Activated B cell treated with CpG ODN at 0.5 μM for 24 hours (primary cell): ENCODE results near the gene BNC2. TPM values are rescaled to one million over a fixed set of nuclear protein-coding genes. Genes with fewer than 3 reads are reported as not detected.

ENCODE experiments used
- ATAC-seq: fragments of 200-7000 bp; cut with Tn5 transposase; one replicate; pipeline ENCODE4 v1.10.0; 2021; ENCODE audit warnings: low read depth, mild to moderate bottlenecking, moderate library complexity
- CTCF ChIA-PET: fragments of 350-600 bp; sonication (Branson Sonifier 250); formaldehyde crosslinking; loops from one replicate; lab custom pipeline; 2021; ENCODE audit warnings: antibody characterized with exemption; lab: Charles Lee
- POLR2A ChIA-PET: fragments of 350-600 bp; sonication (Branson Sonifier 250); formaldehyde crosslinking; loops from one replicate; lab custom pipeline; 2021; ENCODE audit warnings: antibody characterized with exemption; lab: Charles Lee
- DNase-seq: peaks from one replicate; pipeline ENCODE4 v3.0.0; 2022
- H3K27ac Mint-ChIP-seq: one replicate; pipeline ENCODE4 v1.8.0; 2020; ENCODE audit warnings: mixed read lengths
- H3K27me3 Mint-ChIP-seq: one replicate; pipeline ENCODE4 v1.8.0; 2021; ENCODE audit warnings: mixed read lengths
- H3K36me3 Mint-ChIP-seq: one replicate; pipeline ENCODE4 v1.8.0; 2021; ENCODE audit warnings: low read depth, mixed read lengths
- H3K4me1 Mint-ChIP-seq: one replicate; pipeline ENCODE4 v1.8.0; 2021; ENCODE audit warnings: mixed read lengths
- H3K4me3 Mint-ChIP-seq: one replicate; pipeline ENCODE4 v1.8.0; 2020; ENCODE audit warnings: mild to moderate bottlenecking, mixed read lengths
- H3K9me3 Mint-ChIP-seq: one replicate; pipeline ENCODE4 v1.8.0; 2020; ENCODE audit warnings: mixed read lengths
- intact Hi-C: fragments of 100-400 bp; cut with micrococcal nuclease; formaldehyde crosslinking; loops from one replicate; pipeline ENCODE4 v1.15.1; 2024
- total RNA-seq: library from RNA; stranded (reverse); gene quantifications from 2 replicates; pipeline ENCODE4 v1.2.3, GENCODE V29; 2022
- TF ChIP-seq, protein P1 (sequence below): fragments of 200-600 bp; IDR thresholded peaks from one replicate; pipeline ENCODE4 v1.8.0; 2022; ENCODE audit warnings: antibody characterized with exemption, mild to moderate bottlenecking

BNC2 gene
- total RNA-seq, 1 donor from 2014 or later: not detected

DNA sequence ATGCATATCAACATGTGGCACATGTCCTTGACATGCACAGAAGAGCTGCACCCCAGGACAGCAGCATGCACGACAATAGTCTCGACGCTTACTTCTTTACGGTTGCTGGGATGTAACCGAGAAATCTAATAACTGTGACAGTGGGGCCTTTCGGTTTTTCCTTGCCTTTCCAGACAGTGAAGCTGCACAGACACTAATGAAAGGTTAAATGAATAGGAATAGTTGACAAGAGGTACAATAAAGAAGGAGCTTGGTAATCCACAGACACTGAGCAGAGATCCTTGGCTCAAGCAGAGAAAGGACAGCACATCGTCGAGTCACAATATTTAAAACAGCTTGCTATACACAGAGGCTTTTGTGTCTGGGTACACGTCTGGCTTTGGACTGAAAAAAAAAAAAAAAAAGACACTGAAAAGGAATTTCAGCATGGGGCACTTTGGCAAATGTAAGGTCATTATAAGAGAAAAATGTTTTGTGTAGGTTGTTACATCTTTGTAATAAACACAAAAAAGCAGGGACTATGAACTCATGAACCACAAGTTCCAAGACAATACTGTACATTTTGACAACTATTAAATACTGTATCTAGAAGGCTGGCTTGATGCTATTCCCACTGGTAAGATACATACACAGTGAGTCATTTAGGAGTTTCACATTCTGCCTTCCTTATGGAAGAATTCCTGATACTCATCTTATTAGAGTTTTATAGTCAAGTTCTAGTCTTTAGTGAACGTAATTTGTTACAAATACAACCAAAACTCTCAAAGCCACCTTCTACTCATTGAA lies 5.6 kb downstream of the BNC2 start:
- TF ChIP-seq, protein P1, sequence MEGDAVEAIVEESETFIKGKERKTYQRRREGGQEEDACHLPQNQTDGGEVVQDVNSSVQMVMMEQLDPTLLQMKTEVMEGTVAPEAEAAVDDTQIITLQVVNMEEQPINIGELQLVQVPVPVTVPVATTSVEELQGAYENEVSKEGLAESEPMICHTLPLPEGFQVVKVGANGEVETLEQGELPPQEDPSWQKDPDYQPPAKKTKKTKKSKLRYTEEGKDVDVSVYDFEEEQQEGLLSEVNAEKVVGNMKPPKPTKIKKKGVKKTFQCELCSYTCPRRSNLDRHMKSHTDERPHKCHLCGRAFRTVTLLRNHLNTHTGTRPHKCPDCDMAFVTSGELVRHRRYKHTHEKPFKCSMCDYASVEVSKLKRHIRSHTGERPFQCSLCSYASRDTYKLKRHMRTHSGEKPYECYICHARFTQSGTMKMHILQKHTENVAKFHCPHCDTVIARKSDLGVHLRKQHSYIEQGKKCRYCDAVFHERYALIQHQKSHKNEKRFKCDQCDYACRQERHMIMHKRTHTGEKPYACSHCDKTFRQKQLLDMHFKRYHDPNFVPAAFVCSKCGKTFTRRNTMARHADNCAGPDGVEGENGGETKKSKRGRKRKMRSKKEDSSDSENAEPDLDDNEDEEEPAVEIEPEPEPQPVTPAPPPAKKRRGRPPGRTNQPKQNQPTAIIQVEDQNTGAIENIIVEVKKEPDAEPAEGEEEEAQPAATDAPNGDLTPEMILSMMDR: no peak
- ChIA-PET POLR2A (no interaction called here), CTCF (no interaction called here)
- Mint-ChIP-seq H3K4me3 (no peak overlapping the region), H3K4me1 (peaks cover 4% of the 10 kb centered on the region), H3K27me3 (peaks cover 16% of the 10 kb centered on the region), H3K36me3 (no peaks in the 10 kb centered on the region), H3K9me3 (no peaks in the 10 kb centered on the region), H3K27ac (no peak overlapping the region)
- intact Hi-C loops: no loop called here
- no peak for ATAC-seq
- DNase-seq: no peak

DNA sequence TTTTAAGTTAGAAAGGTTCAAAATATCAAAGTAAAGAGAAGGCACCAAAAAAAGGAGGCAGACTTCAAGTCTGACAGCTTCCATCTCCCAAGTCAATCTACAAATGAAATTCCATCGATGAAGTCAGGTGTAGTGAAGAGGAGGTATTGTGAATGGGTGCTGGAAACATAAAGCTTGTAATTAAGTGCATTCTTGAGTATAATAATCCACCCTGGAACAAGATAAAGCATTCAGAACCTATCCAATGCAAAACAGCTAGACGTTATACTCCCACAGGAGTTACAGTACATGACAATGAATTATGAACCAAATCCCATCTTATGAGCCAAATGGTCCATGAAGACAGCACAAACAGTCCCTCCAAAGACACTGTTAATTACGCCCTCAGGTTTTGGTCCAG lies 22.3 kb downstream of the BNC2 start:
- H3K27me3 Mint-ChIP-seq: no peaks in the 10 kb centered on the region
- H3K36me3 Mint-ChIP-seq: no peaks in the 10 kb centered on the region
- no peak overlapping the region for H3K4me3 Mint-ChIP-seq
- ChIA-PET CTCF (no interaction called here), POLR2A (no interaction called here)
- intact Hi-C loops: no loop called here
- H3K27ac Mint-ChIP-seq: no peak overlapping the region
- no peaks in the 10 kb centered on the region for H3K4me1 Mint-ChIP-seq
- no peaks in the 10 kb centered on the region for H3K9me3 Mint-ChIP-seq
- no peak for DNase-seq
- ATAC-seq: no peak
- TF ChIP-seq, protein P1: no peak

DNA sequence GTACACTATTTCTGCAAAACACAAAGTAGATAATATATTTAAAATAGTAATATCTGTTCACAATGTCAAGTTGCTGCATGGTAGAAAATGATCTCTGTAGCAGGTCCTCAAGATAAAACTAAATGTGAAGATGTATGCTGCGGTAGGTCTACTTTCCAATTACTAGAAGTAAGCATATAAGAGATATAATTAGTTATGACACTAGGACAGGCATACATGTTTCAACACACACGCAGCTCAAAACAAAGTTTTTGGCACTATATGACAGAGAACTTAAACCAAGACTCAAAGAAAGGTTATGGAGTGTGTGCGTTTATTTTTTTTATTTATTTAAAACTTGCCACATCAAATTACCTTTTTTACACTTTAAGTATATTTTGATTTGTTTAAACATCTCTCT lies 23.5 kb downstream of the BNC2 start:
- ATAC-seq: no peak
- TF ChIP-seq, protein P1: no peak
- ChIA-PET POLR2A (no interaction called here), CTCF (no interaction called here)
- no peak for DNase-seq
- H3K27ac Mint-ChIP-seq: no peak overlapping the region
- no peaks in the 10 kb centered on the region for H3K4me1 Mint-ChIP-seq
- H3K9me3 Mint-ChIP-seq: no peaks in the 10 kb centered on the region
- intact Hi-C loops: no loop called here
- no peak overlapping the region for H3K4me3 Mint-ChIP-seq
- no peaks in the 10 kb centered on the region for H3K36me3 Mint-ChIP-seq
- H3K27me3 Mint-ChIP-seq: no peaks in the 10 kb centered on the region

DNA sequence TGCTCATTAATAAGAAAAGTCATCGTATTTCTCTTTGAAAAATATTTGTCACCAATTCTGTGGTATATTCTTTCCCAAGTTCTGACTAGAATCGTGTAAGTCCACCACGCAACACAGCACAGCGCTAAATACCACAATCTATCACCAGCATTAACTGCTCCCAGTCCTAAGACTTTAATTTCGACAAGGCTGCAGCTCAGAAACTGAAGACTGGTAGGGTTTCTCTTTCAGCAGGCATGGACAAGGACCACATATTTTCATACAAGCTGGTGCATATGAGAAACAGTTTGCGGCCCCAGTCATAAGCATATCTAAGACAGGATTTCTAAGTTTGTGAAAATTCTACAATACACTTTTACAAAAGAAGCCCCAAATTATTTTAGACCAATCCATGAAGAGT lies 24.1 kb downstream of the BNC2 start:
- intact Hi-C loops: no loop called here
- ChIA-PET POLR2A (no interaction called here), CTCF (no interaction called here)
- ATAC-seq (no peak), DNase-seq (no peak)
- no peaks in the 10 kb centered on the region for H3K9me3 Mint-ChIP-seq
- H3K27ac Mint-ChIP-seq: no peak overlapping the region
- no peaks in the 10 kb centered on the region for H3K27me3 Mint-ChIP-seq
- no peak overlapping the region for H3K4me3 Mint-ChIP-seq
- H3K4me1 Mint-ChIP-seq: no peaks in the 10 kb centered on the region
- TF ChIP-seq, protein P1: no peak
- H3K36me3 Mint-ChIP-seq: no peaks in the 10 kb centered on the region

DNA sequence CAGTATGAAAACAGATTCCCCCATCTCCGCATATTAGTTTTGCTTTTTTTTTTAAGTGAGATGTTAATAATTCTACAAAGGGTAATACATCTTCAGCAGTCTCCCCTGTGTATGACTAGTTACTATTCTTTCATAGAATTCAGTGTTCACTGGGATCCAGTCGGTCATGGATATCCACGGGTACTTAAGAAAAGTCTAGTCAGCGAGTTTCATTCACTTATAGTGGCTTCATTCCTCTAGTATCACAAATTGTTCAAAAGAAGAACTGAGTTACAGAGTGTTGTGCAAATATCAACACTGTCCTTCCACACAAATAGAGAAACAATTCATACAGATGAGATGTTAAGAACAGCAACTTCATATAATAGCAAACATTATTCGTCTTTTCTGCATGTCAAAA lies 35.7 kb downstream of the BNC2 start:
- H3K27ac Mint-ChIP-seq: no peak overlapping the region
- no peaks in the 10 kb centered on the region for H3K4me1 Mint-ChIP-seq
- ATAC-seq (no peak), DNase-seq (no peak)
- H3K9me3 Mint-ChIP-seq: no peaks in the 10 kb centered on the region
- CTCF ChIA-PET: no interaction called here
- POLR2A ChIA-PET: no interaction called here
- H3K27me3 Mint-ChIP-seq: no peaks in the 10 kb centered on the region
- no peak overlapping the region for H3K4me3 Mint-ChIP-seq
- intact Hi-C loops: no loop called here
- no peaks in the 10 kb centered on the region for H3K36me3 Mint-ChIP-seq
- TF ChIP-seq, protein P1: no peak
